Measurements from ENCODE around the gene DIP2C.

The DIP2C gene

GRCh38 chr10:310976-311639 lies 378.4 kb downstream of the DIP2C start:
- TF ChIP-seq ZFX (IDR thresholded peaks at IDR 0.05) (no peak), CTCF (conservative IDR thresholded peaks at IDR 0.05) (no peak)
- H3K27ac ChIP-seq, result no peak overlapping the region

GRCh38 chr10:310371-310770 lies 379.1 kb downstream of the DIP2C start:
- TF ChIP-seq CTCF (conservative IDR thresholded peaks at IDR 0.05) (no peak), ZFX (IDR thresholded peaks at IDR 0.05) (no peak)
- H3K27ac ChIP-seq, result no peak overlapping the region

GRCh38 chr10:308572-309085 lies 380.8 kb downstream of the DIP2C start:
- TF ChIP-seq ZFX (IDR thresholded peaks at IDR 0.05), result no peak
- TF ChIP-seq CTCF (conservative IDR thresholded peaks at IDR 0.05), result no peak
- no peak overlapping the region for H3K27ac ChIP-seq

- TF ChIP-seq ZFX (IDR thresholded peaks at IDR 0.05) (no peak), CTCF (conservative IDR thresholded peaks at IDR 0.05) (no peak)
- no peak overlapping the region for H3K27ac ChIP-seq
These were observed 381.4 kb downstream of the DIP2C start for GRCh38 chr10:308101-308500.

- H3K27ac ChIP-seq, result no peak overlapping the region
- TF ChIP-seq CTCF (conservative IDR thresholded peaks at IDR 0.05), result no peak
These were observed 381.8 kb downstream of the DIP2C start for GRCh38 chr10:307659-308058.

GRCh38 chr10:306675-307185 lies 382.7 kb downstream of the DIP2C start:
- TF ChIP-seq ZFX (IDR thresholded peaks at IDR 0.05) (no peak), CTCF (conservative IDR thresholded peaks at IDR 0.05) (no peak)
- no peak overlapping the region for H3K27ac ChIP-seq

GRCh38 chr10:306007-306674 lies 383.3 kb downstream of the DIP2C start:
- no peak for TF ChIP-seq CTCF (conservative IDR thresholded peaks at IDR 0.05)
- TF ChIP-seq ZFX (IDR thresholded peaks at IDR 0.05), result no peak
- H3K27ac ChIP-seq, result no peak overlapping the region
